ENCODE results near the gene ALDH3A1.

Gene ALDH3A1

GRCh38 chr17:19760746-19761145 lies 12.6 kb upstream of the ALDH3A1 start:
- Histone ChIP-seq H3K9ac (no peak overlapping the region), H2AFZ (no peak overlapping the region), H3K4me3 (ENCODE audit: low read depth, low read length) (no peak overlapping the region), H3K4me1 (no peaks in the 10 kb centered on the region), H3K9me3 (ENCODE audit: control insufficient read depth, low read length) (no peaks in the 10 kb centered on the region), H3K79me2 (no peaks in the 10 kb centered on the region), H3K36me3 (ENCODE audit: control insufficient read depth, insufficient read depth, low read length) (no peaks in the 10 kb centered on the region), H3K27me3 (ENCODE audit: control insufficient read depth, insufficient read depth, low read length) (no peaks in the 10 kb centered on the region), H3K4me2 (ENCODE audit: low read length) (no peak overlapping the region), H3K27ac (no peak overlapping the region)
- TF ChIP-seq CTCF (IDR thresholded peaks at IDR 0.05): no peak

- Histone ChIP-seq H2AFZ (no peak overlapping the region), H3K79me2 (no peaks in the 10 kb centered on the region), H3K4me2 (ENCODE audit: low read length) (no peak overlapping the region), H3K36me3 (ENCODE audit: control insufficient read depth, insufficient read depth, low read length) (no peaks in the 10 kb centered on the region), H3K4me1 (no peaks in the 10 kb centered on the region), H3K9me3 (ENCODE audit: control insufficient read depth, low read length) (no peaks in the 10 kb centered on the region), H3K27me3 (ENCODE audit: control insufficient read depth, insufficient read depth, low read length) (no peaks in the 10 kb centered on the region), H3K9ac (no peak overlapping the region), H3K27ac (no peak overlapping the region), H3K4me3 (ENCODE audit: low read depth, low read length) (no peak overlapping the region)
- TF ChIP-seq CTCF (IDR thresholded peaks at IDR 0.05): no peak
Observed at GRCh38 chr17:19759568-19760549, 11.8 kb upstream of the ALDH3A1 start.

GRCh38 chr17:19757536-19758180 lies 9.6 kb upstream of the ALDH3A1 start:
- no peaks in the 10 kb centered on the region for H3K27me3 ChIP-seq (ENCODE audit: control insufficient read depth, insufficient read depth, low read length)
- no peak overlapping the region for H3K4me3 ChIP-seq (ENCODE audit: low read depth, low read length)
- H3K9ac ChIP-seq: no peak overlapping the region
- H3K36me3 ChIP-seq (ENCODE audit: control insufficient read depth, insufficient read depth, low read length): no peaks in the 10 kb centered on the region
- H3K4me2 ChIP-seq (ENCODE audit: low read length): no peak overlapping the region
- H2AFZ ChIP-seq: no peak overlapping the region
- TF ChIP-seq CTCF (IDR thresholded peaks at IDR 0.05): no peak
- no peaks in the 10 kb centered on the region for H3K79me2 ChIP-seq
- H3K4me1 ChIP-seq: no peaks in the 10 kb centered on the region
- H3K27ac ChIP-seq: no peak overlapping the region
- no peaks in the 10 kb centered on the region for H3K9me3 ChIP-seq (ENCODE audit: control insufficient read depth, low read length)

- Histone ChIP-seq H3K4me2 (ENCODE audit: low read length) (no peak overlapping the region), H3K4me1 (no peaks in the 10 kb centered on the region), H3K36me3 (ENCODE audit: control insufficient read depth, insufficient read depth, low read length) (no peaks in the 10 kb centered on the region), H2AFZ (no peak overlapping the region), H3K4me3 (ENCODE audit: low read depth, low read length) (no peak overlapping the region), H3K27ac (no peak overlapping the region), H3K9me3 (ENCODE audit: control insufficient read depth, low read length) (no peaks in the 10 kb centered on the region), H3K79me2 (no peaks in the 10 kb centered on the region), H3K27me3 (ENCODE audit: control insufficient read depth, insufficient read depth, low read length) (no peaks in the 10 kb centered on the region), H3K9ac (no peak overlapping the region)
- no peak for TF ChIP-seq CTCF (IDR thresholded peaks at IDR 0.05)
Observed at GRCh38 chr17:19756546-19756945, 8.4 kb upstream of the ALDH3A1 start.

Measured in parathyroid adenoma (tissue), 2 donors.